Keratinocyte (primary cell): Measurements from ENCODE around the gene TRAP1.

ENCODE experiments used
- EZH2 ChIP-seq: IDR thresholded peaks from one replicate; pipeline ENCODE4 v1.6.1; 2012; ENCODE audit warnings: inconsistent platforms, mild to moderate bottlenecking, low read length, moderate library complexity
- TF ChIP-seq, protein P1 (sequence below), 3 experiments: IDR thresholded peaks in 1 of 3; conservative IDR thresholded peaks in 1 of 3; optimal IDR thresholded peaks in 1 of 3; 2 replicates in 2 of 3; 3 replicates in 1 of 3; pipeline versions ENCODE3 to v1.5.1; 2011; ENCODE audit warnings: low read length in 3 of 3, mild to moderate bottlenecking in 3 of 3, moderate library complexity in 2 of 3, control low read depth in 1 of 3, inconsistent platforms in 1 of 3; ENCODE audit not compliant: insufficient read depth in 2 of 3; ENCODE audit errors: extremely low read depth in 1 of 3

DNA sequence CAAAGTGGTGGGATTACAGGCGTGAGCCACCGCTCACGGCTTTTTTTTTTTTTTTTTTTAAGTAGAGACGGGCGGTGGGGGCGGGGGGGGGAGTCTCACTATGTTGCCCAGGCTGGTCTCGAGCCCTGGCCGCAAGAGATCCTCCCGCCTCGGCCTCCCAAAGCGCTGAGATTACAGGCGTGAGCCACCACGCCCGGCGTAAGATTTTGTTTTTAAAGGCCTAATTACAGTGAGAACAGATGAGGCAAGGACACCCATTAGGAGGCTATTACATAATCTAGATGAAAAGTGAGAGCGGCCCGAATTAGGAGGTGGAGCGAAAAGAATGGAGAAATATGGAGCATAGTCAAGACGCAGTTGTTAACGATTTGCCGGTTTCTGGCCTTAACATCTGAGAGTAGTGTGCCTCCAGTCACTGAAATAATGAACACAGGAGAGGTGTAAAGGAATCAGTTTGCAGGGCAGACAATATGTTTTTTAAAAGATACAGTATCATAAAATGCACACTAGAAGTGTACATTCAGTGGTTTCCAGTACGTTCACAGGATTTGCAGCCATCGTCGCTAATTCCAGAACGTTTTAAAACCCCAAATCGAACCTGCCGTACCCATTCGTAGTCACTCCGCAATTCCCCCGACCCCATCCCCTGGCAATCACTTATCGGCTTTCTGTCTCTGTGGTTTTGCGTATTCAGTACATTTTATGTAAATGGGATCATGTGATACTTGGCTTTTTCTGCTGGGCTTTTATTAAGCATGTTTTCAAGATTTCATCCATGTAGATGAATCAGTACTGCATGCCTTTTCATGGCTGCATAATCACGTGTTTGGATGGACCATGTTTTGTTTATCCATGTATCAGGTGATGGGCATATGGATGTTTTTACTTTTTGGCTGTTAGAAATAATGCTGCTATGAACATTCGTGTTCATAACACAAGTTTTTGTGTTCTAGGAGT is 104.5 kb downstream of the TRAP1 start:
- TF ChIP-seq, protein P1, sequence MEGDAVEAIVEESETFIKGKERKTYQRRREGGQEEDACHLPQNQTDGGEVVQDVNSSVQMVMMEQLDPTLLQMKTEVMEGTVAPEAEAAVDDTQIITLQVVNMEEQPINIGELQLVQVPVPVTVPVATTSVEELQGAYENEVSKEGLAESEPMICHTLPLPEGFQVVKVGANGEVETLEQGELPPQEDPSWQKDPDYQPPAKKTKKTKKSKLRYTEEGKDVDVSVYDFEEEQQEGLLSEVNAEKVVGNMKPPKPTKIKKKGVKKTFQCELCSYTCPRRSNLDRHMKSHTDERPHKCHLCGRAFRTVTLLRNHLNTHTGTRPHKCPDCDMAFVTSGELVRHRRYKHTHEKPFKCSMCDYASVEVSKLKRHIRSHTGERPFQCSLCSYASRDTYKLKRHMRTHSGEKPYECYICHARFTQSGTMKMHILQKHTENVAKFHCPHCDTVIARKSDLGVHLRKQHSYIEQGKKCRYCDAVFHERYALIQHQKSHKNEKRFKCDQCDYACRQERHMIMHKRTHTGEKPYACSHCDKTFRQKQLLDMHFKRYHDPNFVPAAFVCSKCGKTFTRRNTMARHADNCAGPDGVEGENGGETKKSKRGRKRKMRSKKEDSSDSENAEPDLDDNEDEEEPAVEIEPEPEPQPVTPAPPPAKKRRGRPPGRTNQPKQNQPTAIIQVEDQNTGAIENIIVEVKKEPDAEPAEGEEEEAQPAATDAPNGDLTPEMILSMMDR (optimal IDR thresholded peaks at IDR 0.05 in 1 of 3, IDR thresholded peaks at IDR 0.05 in 1 of 3, conservative IDR thresholded peaks at IDR 0.05 in 1 of 3; ENCODE audit: extremely low read depth in 1 of 3, insufficient read depth in 2 of 3, low read length in 3 of 3), result no peak
- no peak for TF ChIP-seq EZH2
